NCI-H82 (cell line): ENCODE measurements around the gene PAPPA2.

Experiments used
- DNase-seq: peaks from one replicate; lab custom pipeline; 2025; lab: John Stamatoyannopoulos, UW

Gene PAPPA2

DNA sequence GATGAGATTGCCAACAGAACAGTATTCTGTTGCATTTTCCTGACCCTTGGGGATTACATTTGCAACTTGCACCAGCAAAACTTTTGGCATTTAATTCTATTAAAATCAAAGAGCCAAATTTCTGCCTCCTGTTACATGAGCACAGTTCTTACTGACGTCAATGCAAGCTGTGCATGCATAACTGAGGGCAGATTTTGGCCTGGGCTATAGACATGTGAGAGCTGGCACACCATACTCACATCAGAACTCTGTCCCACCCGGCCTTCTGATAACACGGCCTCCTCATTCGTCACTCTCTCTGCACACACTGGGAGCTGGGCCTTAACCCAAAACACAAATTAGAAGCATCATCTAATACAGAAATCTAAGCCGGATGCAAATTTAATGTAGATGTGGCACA is 31.5 kb downstream of the PAPPA2 start:
- DNase-seq: no peak

DNA sequence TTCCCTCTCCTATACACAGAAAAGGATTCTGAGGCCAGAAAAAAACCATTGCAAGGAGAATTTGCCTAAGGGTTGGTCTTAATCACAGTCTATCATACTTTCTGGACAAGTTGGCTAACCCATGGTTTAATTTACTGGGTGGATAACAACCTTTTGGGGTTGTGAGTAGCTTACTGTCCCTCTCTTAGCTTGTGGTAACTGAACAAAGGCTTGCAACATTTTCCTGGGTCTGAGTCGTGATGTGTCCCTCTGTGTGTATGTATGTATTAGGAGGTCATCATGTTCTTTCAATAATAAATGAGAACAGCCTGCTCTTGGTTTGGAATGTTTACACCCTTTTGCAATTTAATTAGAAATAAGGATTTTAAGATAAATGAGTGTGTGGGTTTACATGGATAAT is 36.7 kb downstream of the PAPPA2 start:
- DNase-seq: no peak

DNA sequence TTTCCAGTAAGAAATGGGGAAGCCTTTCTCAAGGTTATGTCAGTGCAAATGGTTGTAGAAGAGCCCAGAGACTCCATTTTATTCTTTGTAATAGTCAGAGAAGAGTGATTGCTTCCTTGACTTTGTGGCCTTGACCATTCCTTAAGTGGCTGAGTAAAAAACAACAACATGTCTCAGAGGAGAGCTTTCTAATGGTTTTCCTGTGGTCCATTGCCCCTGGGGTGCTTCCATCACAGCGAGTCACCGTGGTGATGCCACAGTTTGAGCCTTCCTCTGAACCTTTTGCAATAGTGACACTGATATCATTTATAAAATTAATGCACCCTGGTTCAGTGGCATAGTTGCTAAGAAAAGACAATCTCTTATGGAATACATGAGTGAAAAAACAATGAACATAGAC is 38.6 kb downstream of the PAPPA2 start:
- no peak for DNase-seq

DNA sequence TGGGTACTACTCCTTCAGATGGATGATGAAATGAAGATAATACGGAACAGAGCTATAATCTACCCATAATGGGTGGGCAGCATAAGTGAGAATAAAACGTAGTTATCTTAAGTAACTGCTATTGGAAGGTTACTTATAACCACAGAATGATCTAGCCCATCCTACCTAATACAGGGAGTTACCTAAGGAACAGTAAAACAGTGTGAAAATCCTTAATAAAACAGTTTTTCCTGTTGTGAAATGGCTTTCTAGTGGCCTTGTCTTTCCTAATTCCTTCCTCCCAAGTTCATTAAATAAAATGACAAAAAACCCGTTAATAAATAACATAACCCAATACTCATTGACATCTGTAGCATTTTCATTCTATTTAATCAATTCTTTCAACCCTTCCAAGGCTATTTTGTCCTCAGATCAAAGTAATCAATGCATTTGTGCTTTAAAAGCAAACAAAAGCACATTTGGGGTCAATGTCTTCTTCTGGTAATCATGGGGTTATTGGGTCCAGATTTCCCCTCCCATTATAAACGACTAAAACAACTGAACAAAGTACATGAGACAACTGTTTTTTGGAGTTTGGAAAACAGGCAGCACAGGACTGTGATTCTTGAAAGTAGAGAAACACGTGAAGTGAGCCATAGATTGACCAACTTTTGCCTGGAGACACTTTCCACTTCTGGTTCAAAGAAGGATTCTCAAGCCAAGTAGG is 42.0 kb downstream of the PAPPA2 start:
- DNase-seq: no peak

DNA sequence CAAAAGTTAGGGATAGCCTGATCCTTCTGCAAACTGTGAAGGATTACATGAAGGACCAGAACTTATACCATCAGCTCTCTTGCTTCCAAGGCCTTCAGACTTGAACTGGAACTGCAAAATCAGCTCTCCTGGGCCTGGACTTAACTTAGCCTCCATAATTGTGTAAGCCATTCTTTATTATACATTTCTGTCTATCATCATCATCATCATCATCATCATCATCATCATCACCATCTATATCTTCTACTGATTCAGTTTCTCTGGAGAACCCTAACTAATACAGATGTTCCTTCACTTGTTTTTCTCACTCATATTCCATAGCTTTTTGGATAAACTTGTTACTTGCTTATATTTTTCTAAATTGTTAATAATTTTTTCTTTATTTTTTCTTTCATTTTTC is 50.0 kb downstream of the PAPPA2 start:
- no peak for DNase-seq

DNA sequence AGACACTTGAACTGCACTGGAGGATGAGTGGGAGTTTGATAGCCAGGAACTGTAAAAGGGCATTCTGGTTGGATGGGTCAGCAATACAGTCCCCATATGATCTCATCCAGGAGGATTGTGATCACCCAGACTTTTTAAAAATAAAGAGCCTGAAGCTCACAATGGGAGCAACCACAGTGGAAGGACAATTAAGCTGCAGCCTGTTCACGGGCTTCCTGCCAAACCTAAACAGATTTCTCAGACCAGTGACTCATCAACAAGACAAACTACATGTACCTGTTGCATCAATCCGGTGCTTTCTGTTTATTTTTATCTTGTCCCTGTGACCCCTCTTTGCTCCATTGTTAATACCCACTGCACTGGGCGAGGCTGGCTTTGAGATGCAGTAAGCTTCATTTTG is 52.3 kb downstream of the PAPPA2 start:
- DNase-seq: peak; percentile 22

DNA sequence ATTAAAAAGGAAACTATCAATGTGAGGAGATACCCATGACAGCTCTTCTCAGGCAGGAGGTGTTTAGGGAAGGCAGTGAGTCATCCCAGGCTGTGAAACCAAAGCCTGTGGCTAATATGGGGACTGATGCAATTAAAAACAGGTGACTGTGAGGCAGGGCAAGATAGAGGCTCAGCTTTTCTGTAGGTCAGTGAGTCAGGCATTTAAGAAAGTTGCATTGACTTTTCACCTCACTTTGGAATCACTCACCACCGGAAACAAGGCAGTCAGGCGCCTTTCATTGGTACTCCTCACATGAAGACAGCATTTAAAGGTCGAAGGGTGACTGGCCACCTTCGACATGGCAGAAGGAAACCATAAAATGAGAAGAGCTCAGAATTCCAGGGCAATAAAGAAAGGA is 54.5 kb downstream of the PAPPA2 start:
- DNase-seq: peak; percentile 67

DNA sequence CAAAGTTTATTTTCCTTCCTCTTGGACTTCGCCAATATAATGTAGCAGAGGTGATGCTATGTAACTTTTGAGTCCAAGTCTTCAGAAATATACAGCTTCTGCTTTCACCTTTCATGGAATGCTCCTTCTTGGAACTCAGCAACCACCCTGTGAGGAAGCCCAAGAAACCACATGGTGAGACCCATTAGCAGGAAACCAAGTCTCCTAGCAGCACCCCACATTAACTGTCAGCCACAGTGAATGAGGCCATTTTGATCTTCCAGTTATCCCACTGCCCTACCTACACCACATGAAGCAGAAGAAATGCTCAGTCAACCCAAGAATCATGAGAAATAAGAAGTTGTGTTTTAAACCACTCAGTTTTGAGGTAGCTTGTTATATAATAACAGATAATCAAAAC is 58.2 kb downstream of the PAPPA2 start:
- DNase-seq: no peak

DNA sequence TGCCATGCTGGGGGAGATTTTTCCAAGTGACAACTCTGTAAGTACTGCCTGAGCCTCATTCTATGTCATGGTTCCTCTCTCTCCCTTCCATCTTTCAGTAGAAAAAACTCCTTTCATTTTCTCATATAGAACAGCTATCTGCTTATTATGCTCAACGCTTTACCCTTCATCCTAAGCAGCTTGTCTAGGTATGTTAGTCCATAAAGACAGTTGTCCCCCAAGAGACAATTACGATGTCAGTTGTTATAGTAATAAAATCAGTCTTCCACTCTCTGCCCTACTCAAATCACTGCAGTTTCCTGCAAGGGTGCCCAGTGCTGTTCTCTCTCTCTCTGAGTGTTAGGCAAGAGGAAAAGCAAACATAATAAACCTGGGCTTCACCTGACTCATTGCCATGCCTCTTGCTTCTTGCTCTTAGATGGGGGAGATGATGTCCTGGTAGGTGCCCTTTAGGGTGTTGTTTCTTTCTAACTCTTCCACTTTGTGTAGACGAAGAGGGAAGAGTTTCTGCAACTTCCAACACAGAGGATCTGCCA is 59.4 kb downstream of the PAPPA2 start:
- no peak for DNase-seq

DNA sequence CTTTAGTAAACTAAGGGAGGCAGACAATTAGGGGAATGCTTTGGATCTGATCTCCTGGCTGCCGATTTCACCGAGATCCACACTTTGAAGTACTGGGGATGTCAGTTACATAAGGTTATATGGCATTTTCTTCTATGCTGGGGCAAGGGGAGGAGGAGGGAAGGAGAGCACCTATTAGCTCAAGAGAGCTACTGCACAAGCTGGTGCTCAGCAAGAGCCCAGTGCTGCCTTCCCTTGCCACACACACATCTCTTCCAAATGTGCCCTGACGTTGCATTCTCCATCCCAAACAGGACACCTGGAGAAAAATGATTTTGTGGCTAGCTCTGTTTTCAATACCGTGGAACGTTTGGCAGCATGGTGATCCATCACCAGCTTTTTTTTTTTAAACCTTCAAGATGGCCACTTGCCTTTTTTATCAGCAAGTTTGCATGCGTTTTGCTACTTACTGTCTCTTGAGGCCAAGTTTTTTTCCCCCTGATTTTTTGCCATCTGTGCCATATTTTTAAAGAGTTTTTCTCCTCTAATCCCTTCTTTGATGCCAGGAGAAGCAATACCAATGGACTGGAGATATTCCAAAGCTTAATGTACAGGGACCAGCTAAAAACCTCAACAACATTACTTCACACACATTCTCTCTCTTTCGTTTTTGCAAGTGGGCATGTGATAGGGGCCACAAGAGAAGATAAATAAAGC is 66.6 kb downstream of the PAPPA2 start:
- no peak for DNase-seq

DNA sequence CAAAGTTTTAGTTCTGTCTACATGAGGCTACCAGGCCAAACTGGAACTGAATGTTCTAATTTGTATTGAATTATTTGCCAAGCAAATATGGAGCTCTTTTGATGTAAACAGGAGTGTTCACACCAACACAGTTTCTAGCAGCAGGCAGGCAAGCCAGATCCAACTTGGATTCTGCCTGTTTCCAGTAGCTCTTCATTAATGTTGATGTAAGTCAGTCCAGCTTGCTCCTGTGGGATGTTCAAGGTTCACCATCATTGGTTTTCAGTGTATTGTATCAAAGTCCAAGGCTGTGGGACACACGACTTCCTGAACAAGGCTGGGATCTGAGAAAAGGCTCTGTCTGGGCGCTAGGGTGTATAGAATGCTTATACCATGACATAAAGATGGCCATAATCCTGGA is 68.1 kb downstream of the PAPPA2 start:
- no peak for DNase-seq

DNA sequence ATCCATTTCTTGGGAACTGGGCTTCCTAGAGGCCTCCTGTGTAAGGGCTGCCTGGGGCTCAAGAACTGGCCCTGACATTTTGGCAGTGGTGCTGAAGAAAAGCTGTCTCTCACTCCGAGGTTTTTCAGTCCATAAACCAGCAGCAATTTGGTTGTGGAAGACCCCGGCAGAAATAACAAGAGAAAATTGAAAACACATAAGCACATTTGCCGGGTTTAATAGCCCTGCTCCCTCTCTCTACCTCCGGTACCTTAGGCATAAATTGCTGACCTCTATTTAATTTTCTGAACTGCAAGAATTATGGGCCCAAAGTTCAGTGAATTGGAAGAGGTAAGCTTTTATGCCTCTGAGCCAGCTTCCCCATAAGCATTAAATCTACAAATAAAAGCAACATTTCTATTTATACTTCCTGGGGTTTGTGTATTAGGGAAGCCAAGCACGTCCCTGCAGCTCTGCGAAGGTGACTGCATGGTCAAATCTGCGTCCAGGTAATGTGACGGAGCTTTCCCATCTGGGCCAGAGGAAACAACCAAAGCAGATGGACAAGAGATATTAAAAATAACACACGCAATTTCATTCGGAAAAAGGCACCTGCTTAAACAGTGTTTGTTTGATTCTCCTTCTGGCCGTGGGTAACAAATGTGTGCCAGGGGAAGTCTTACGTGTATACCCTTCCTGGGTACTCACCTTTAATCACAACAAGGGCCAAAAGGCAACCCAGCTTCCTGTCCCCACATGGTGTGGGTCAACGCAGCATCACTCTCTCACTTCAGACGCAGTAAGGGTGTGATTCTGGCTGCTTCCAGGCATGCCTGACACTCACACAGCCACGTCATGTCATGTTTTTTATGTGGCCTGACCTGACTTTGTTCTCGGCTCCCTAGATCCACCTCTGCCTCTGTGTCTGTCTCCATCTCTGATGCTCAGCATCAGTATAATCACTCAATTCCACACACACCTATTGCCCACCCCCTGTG is 69.2 kb downstream of the PAPPA2 start:
- no peak for DNase-seq

DNA sequence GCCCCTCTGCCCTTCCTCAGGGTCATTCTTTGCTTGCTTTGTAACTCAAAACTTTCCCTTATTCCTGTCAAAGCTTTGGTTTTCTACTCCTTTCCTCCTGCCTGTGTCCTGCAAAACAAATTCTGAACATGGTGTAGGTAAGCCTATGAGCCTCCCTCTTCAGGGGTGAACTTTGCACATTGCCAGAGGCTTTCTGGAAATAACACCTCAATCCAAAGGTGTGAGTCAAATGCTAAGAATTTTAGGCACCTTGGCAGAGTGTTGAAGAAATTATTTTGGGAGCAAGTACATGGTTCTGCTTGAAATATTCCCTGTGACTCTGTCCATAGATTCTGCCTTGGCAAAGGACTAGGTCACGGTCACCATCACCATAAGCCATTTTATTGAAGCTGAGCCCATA is 70.0 kb downstream of the PAPPA2 start:
- no peak for DNase-seq

DNA sequence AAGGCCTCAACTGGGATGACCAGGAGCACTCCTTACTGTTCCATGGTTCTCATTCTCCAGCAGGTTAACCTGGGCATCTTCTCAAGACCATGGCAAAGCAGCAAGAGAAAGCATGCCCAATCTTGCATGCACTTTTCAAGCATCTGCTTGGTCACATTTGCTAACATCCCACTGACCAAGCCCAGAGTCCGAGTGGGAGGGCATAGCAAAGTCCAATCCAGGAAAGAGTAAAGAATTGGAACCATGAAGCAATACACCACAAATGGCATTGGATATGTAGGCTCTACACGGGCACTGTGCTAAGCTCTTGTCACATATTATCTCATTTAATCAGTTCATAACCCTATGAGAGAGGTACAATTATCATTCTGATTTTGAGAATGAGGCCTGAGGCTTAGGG is 73.6 kb downstream of the PAPPA2 start:
- DNase-seq: no peak

DNA sequence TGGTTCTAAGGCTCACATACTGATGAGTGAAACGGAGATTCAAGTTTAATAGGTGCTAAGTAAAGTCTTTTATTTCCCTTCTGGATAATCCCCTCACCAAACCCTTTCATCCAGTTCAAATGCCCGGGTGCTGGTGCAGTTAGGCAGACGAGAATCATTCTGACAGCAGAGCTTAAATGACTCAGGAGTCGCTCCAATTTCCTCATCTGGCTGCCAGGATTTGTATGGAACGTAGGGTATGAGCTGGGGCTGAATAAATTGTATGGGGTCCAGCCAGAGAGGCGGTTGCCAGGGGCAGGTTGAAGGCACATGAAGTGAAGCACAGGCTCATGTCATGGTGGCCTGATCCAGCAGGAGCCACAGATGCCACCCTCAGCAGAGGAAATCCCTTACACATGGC is 76.0 kb downstream of the PAPPA2 start:
- peak; percentile 12 for DNase-seq

DNA sequence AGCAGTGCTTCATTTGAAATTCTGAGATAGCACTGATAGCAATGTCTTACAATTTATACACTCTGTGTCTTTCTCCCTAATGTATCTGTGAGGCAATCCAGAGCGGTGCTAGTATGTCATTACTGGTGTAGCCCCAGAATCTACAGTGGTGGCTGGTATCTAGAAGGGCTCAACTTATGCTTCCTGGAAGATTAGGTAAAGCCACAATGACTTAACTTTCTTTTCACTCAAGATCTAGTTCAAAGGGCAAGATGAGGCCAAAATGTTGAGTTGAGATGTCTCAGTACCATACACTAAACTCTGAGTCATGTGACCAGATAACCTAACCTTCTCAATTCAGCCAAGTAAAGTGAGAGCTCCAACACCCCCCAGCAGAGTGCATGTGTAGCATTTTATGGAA is 77.5 kb downstream of the PAPPA2 start:
- no peak for DNase-seq

DNA sequence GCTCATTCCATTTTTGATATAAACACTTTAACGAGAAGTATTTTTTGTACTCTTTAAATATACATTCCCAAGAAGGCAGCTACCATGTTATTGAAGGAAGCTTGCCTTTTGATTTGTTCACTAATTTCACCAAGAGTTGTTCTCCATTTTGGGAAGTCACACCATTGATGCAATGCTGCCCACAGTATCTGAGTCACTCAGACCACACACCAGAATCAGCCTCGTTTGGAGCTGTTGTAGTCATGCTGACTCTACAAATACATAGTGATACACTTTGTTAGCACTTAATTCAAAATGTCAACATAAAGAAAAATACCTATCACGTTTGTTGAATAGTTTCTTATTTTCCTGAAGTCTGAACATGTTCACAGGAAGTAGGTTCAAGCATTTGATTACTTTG is 78.7 kb downstream of the PAPPA2 start:
- DNase-seq: no peak

DNA sequence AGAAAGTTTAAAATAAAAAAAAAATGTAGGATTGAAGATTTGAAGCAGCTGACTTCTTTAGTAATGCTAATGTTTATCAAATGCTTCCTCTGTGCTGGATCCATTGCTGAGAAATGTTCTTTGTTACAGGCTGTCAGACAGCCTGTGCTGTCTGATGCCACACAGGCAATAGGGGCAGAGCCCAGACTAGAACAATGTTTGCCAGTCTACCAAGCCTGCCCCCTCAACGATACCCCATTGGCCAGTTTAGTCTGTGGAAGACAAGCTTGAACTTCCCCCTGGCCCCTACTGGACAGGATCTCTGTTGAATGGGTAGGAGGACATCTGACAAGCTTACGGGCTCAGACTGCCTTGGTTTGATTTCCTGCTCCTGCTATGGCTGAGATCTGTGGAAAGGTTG is 79.4 kb downstream of the PAPPA2 start:
- no peak for DNase-seq

DNA sequence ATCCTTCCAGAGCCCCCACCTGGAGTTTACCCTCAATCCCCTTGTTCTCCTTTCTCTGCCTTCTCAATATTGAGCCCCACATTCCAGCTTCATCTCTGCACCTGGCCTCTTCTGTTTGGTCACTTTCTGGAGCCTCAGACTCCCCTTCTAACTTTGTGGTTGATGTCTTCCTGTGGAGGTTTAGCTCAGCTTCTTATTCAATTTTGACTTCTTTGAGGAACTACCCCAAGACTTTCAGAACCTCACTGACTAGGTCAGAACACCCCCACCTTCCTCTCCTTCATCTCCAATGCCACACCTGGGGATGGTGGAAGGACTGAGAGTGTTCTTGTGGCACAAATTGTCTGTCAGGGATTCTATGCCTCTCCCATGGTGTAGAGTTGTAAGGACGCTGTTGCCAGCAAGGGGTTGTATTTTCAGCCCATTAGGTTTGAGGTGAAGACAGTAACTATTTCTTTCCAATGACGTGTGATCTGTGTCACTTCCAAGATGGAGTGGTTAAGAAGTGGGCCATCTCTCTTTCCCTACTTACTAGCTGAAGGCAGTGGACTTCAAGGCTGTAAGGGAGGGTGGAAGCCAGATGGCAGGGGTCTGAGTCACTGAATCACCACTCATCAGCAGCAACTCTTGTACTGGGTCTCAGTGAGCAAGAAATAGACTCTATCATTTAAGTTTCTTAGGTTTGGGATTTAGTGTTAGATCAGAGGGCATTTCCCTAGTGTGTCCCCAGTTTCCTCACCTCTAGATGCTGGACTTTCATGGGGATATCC is 80.6 kb downstream of the PAPPA2 start:
- DNase-seq: peak; percentile 26

DNA sequence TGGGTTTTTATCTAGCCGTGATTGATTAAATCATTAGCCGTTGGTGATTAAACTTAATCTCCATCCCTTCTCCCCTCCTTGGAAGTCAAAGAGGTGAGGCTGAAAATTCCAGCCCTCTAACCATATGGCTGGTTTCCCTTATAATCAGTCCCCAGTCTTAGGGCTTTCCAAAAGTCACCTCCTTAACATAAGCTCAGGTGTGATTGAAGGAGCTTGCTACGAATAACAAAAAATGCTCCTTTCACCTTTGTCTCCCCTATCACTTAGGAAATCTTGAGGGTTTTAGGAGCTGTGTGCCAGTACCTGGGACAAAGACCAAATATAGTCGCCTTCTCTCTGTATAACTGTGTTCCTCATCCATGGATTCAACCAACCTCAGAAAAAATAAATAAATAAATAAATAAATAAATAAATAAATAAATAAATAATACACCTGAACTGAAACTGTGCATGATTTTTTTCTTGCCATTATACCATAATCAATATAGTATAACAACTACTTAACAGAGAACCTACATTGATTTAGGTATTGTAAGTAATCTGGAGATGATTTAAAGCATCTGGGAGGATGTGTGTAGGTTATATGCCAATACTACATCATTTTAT is 82.2 kb downstream of the PAPPA2 start:
- peak; percentile 91 for DNase-seq

DNA sequence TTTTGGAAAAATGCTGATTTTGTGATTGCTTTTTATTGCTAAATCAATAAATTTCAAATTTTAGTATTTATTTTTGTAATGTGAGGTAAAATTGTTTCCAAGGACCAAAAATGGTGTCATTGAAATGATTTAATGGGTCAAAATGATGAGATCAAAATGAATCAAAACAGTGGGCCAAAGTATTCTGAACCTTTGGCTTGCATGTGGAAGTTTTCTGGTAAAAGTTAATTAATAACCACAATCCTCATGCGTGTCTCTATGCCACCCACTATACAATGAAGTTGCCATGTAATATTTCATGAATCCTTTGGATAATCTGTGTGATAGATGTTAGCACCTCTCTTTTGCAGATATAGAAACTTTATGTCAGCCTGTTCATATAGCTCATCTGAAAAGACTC is 83.8 kb downstream of the PAPPA2 start:
- DNase-seq: no peak
